Measurements from ENCODE around the gene GSTO1.

Gene GSTO1

GRCh38 chr10:104274762-104275721 lies 20.4 kb downstream of the GSTO1 start (continued):
- TF ChIP-seq ZNF155 (tag by site-specific recombination; IDR thresholded peaks at IDR 0.05) (no peak), GLI4 (tag by site-specific recombination; IDR thresholded peaks at IDR 0.05) (no peak), ZNF239 (tag by site-specific recombination; IDR thresholded peaks at IDR 0.05) (no peak), ZNF114 (tag by site-specific recombination; IDR thresholded peaks at IDR 0.05) (no peak), TCF7L2 (IDR thresholded peaks at IDR 0.05; ENCODE audit: borderline replicate concordance, low read depth, low read length) (no peak), ATF2 (tag by site-specific recombination; IDR thresholded peaks at IDR 0.05; ENCODE audit: low read depth) (no peak), ZNF692 (tag by site-specific recombination; IDR thresholded peaks at IDR 0.05) (no peak), ZNF580 (tag by site-specific recombination; IDR thresholded peaks at IDR 0.05) (0 out of 2 replicates have a peak, but pooled peaks have one; percentile 11), PATZ1 (tag by site-specific recombination; IDR thresholded peaks at IDR 0.05) (no peak), ZNF777 (tag by site-specific recombination; IDR thresholded peaks at IDR 0.05; ENCODE audit: borderline replicate concordance) (no peak), ZFP3 (tag by site-specific recombination; IDR thresholded peaks at IDR 0.05; ENCODE audit: low read depth) (no peak), ZNF701 (tag by site-specific recombination; IDR thresholded peaks at IDR 0.05) (no peak), ZNF658 (tag by site-specific recombination; IDR thresholded peaks at IDR 0.05) (no peak), KLF7 (tag by site-specific recombination; IDR thresholded peaks at IDR 0.05; ENCODE audit: borderline replicate concordance) (no peak), GFI1B (tag by site-specific recombination; IDR thresholded peaks at IDR 0.05) (no peak), ZNF292 (tag by site-specific recombination; IDR thresholded peaks at IDR 0.05; ENCODE audit: borderline replicate concordance, low read depth) (no peak), WT1 (tag by site-specific recombination; IDR thresholded peaks at IDR 0.05) (no peak), ZNF585B (tag by site-specific recombination; IDR thresholded peaks at IDR 0.05) (no peak), KLF9 (tag by site-specific recombination; IDR thresholded peaks at IDR 0.05; ENCODE audit: low read depth) (no peak), ZNF514 (tag by site-specific recombination; IDR thresholded peaks at IDR 0.05) (no peak), ZNF600 (tag by site-specific recombination; IDR thresholded peaks at IDR 0.05) (peak; percentile 40; the same call in 1 of the 2 replicates), ZNF2 (tag by site-specific recombination; IDR thresholded peaks at IDR 0.05) (no peak), ZNF768 (tag by site-specific recombination; IDR thresholded peaks at IDR 0.05) (no peak), ZNF175 (tag by site-specific recombination; IDR thresholded peaks at IDR 0.05) (no peak), PRDM6 (tag by site-specific recombination; IDR thresholded peaks at IDR 0.05) (no peak), ZNF76 (tag by site-specific recombination; IDR thresholded peaks at IDR 0.05; ENCODE audit: borderline replicate concordance, low read depth) (no peak), KLF1 (tag by site-specific recombination; IDR thresholded peaks at IDR 0.05) (no peak), ZNF23 (tag by site-specific recombination; IDR thresholded peaks at IDR 0.05; ENCODE audit: borderline replicate concordance) (no peak), ZNF266 (tag by site-specific recombination; IDR thresholded peaks at IDR 0.05; ENCODE audit: low read depth) (no peak), ZFP69B (tag by site-specific recombination; IDR thresholded peaks at IDR 0.05) (no peak), ZSCAN5A (tag by site-specific recombination; IDR thresholded peaks at IDR 0.05) (no peak)
